ENCODE data around the gene MOSMO. TPM values are rescaled to one million over a fixed set of nuclear protein-coding genes. Genes with fewer than 3 reads are reported as not detected.

MOSMO gene
- total RNA-seq, 1 experiment from 2014 or later: 10.9 TPM

DNA sequence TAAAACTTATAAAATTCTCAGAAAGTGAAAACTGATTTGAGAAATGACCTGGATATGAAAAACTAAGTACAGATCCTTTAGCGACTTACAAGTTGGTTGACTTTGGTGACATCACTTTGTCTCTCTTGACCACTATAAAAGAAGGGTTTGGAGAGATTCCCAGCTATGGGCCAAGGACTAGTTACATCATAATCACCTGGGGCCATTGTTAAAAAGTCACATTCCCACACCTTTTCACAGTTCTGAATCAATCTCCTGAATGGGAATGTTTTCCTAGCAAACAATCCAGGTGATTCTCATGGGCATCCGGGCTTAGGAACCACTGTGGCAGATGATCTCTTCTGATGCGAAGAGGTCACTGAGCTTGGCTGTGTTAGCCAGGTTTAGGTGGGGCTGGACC is 83.8 kb downstream of the MOSMO start:
- Mint-ChIP-seq H3K4me1 (ENCODE audit: low read depth, unreplicated experiment) (no peaks in the 10 kb centered on the region), H3K27me3 (ENCODE audit: insufficient read depth, unreplicated experiment) (no peaks in the 10 kb centered on the region), H3K9me3 (ENCODE audit: unreplicated experiment) (no peaks in the 10 kb centered on the region), H3K4me3 (ENCODE audit: unreplicated experiment) (no peak overlapping the region), H3K27ac (ENCODE audit: unreplicated experiment) (no peak overlapping the region), H3K36me3 (ENCODE audit: insufficient read depth, unreplicated experiment) (no peaks in the 10 kb centered on the region)
- BruUV-seq (replicated peaks): no TSS peak
- ChIA-PET POLR2A (no interaction called here), CTCF (interaction anchor here (1.4 kb wide), 1 partner anchor 14 kb away, joined by 4 read pairs; no protein-coding TSS in a partner anchor)
- TF ChIP-seq, protein P1, sequence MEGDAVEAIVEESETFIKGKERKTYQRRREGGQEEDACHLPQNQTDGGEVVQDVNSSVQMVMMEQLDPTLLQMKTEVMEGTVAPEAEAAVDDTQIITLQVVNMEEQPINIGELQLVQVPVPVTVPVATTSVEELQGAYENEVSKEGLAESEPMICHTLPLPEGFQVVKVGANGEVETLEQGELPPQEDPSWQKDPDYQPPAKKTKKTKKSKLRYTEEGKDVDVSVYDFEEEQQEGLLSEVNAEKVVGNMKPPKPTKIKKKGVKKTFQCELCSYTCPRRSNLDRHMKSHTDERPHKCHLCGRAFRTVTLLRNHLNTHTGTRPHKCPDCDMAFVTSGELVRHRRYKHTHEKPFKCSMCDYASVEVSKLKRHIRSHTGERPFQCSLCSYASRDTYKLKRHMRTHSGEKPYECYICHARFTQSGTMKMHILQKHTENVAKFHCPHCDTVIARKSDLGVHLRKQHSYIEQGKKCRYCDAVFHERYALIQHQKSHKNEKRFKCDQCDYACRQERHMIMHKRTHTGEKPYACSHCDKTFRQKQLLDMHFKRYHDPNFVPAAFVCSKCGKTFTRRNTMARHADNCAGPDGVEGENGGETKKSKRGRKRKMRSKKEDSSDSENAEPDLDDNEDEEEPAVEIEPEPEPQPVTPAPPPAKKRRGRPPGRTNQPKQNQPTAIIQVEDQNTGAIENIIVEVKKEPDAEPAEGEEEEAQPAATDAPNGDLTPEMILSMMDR (IDR thresholded peaks at IDR 0.05; ENCODE audit: insufficient read depth in 1 of 2, low read depth in 1 of 2, low read length in 1 of 2, severe bottlenecking in 1 of 2, unreplicated experiment in 1 of 2): no peak
- Histone ChIP-seq H3K36me3 (ENCODE audit: control insufficient read depth, insufficient read depth, low read length) (no peaks in the 10 kb centered on the region; the same call in 1 of the 2 replicates), H3K9me3 (no peaks in the 10 kb centered on the region), H3K27me3 (replicated peaks; ENCODE audit: control insufficient read depth, insufficient read depth, low read length) (no peaks in the 10 kb centered on the region), H3K4me1 (no peaks in the 10 kb centered on the region), H3K4me3 (ENCODE audit: low read depth, low read length) (no peak overlapping the region)
- intact Hi-C loops (cut with micrococcal nuclease; ENCODE audit: unreplicated experiment): no loop called here
- no peak for DNase-seq

GRCh38 chr16:22092143-22092933 is 84.4 kb downstream of the MOSMO start, which contains the start of gene VWA3A:
Gene VWA3A (plus strand): TSS chr16:22092541. CDS start chr16:22092638, 97 bp downstream.
- Mint-ChIP-seq H3K4me3 (ENCODE audit: unreplicated experiment) (no peak within 1 kb of the TSS), H3K36me3 (ENCODE audit: insufficient read depth, unreplicated experiment) (no peaks in the 10 kb centered on the region), H3K27me3 (ENCODE audit: insufficient read depth, unreplicated experiment) (peaks cover under 1% of the 10 kb centered on the region), H3K27ac (ENCODE audit: unreplicated experiment) (no peak within 1 kb of the TSS), H3K4me1 (ENCODE audit: low read depth, unreplicated experiment) (no peaks in the 10 kb centered on the region), H3K9me3 (ENCODE audit: unreplicated experiment) (no peaks in the 10 kb centered on the region)
- no peaks in the 10 kb centered on the region for H3K4me1 ChIP-seq
- intact Hi-C loops (cut with micrococcal nuclease; ENCODE audit: unreplicated experiment): no loop called here
- no TSS peak for BruUV-seq (replicated peaks)
- TF ChIP-seq, protein P1 (IDR thresholded peaks at IDR 0.05; ENCODE audit: insufficient read depth in 1 of 2, low read depth in 1 of 2, low read length in 1 of 2, severe bottlenecking in 1 of 2, unreplicated experiment in 1 of 2): no peak
- ChIA-PET POLR2A (no interaction called here), CTCF (interaction anchor here (1.4 kb wide), 1 partner anchor 15 kb away, joined by 4 read pairs; no protein-coding TSS in a partner anchor)
- no peaks in the 10 kb centered on the region for H3K9me3 ChIP-seq
- no peak for DNase-seq
- no peak within 1 kb of the TSS for H3K4me3 ChIP-seq (ENCODE audit: low read depth, low read length)
- no peaks in the 10 kb centered on the region for H3K27me3 ChIP-seq (replicated peaks; ENCODE audit: control insufficient read depth, insufficient read depth, low read length)
- H3K36me3 ChIP-seq (ENCODE audit: control insufficient read depth, insufficient read depth, low read length): no peaks in the 10 kb centered on the region; the same call in 1 of the 2 replicates

GRCh38 chr16:22093331-22093730 is 85.4 kb downstream of the MOSMO start:
- peaks cover 3% of the 10 kb centered on the region for H3K27me3 Mint-ChIP-seq (ENCODE audit: insufficient read depth, unreplicated experiment)
- no TSS peak for BruUV-seq (replicated peaks)
- H3K4me3 ChIP-seq (ENCODE audit: low read depth, low read length): no peak overlapping the region
- H3K36me3 ChIP-seq (ENCODE audit: control insufficient read depth, insufficient read depth, low read length): no peaks in the 10 kb centered on the region; the same call in 1 of the 2 replicates
- no peaks in the 10 kb centered on the region for H3K27me3 ChIP-seq (replicated peaks; ENCODE audit: control insufficient read depth, insufficient read depth, low read length)
- TF ChIP-seq, protein P1 (IDR thresholded peaks at IDR 0.05; ENCODE audit: insufficient read depth in 1 of 2, low read depth in 1 of 2, low read length in 1 of 2, severe bottlenecking in 1 of 2, unreplicated experiment in 1 of 2): no peak
- H3K4me1 Mint-ChIP-seq (ENCODE audit: low read depth, unreplicated experiment): no peaks in the 10 kb centered on the region
- no peak overlapping the region for H3K4me3 Mint-ChIP-seq (ENCODE audit: unreplicated experiment)
- no peak for DNase-seq
- H3K27ac Mint-ChIP-seq (ENCODE audit: unreplicated experiment): no peak overlapping the region
- intact Hi-C loops (cut with micrococcal nuclease; ENCODE audit: unreplicated experiment): no loop called here
- H3K4me1 ChIP-seq: no peaks in the 10 kb centered on the region
- no peaks in the 10 kb centered on the region for H3K9me3 ChIP-seq
- no peaks in the 10 kb centered on the region for H3K9me3 Mint-ChIP-seq (ENCODE audit: unreplicated experiment)
- CTCF ChIA-PET: no interaction called here
- POLR2A ChIA-PET: no interaction called here
- no peaks in the 10 kb centered on the region for H3K36me3 Mint-ChIP-seq (ENCODE audit: insufficient read depth, unreplicated experiment)

Data from Caco-2 (cell line).